ENCODE data around the gene ZNF253. TPM values are rescaled to one million over a fixed set of nuclear protein-coding genes. Genes with fewer than 3 reads are reported as not detected.
"Not testable (repeated sequence)": the region's sequence is repeated elsewhere in the genome, so short reads cannot be mapped to it uniquely, and the experiment has no call there.

The ZNF253 gene
- total RNA-seq, 2 experiments from 2014 or later: 11.9 to 12.1 TPM

DNA sequence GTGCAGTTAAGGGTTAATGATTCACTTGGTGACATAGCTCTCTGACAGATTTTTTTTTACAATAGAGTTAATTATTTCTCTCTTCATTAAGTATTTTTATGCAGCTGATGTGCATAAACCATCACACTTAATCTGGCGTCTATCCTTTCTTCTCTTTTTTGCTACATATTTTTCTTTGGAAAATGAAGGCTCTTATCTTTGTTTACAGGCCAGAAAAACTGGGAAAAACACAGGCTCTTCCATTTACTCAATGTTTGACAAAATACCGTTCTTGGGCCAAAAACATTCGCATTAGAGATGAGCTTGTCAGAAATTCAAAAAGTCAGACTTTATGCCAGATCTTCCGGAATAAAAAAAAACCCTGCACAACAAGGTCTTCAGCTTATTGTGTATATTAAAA is 12.0 kb downstream of the ZNF253 start:
- CTCF ChIA-PET: no interaction called here
- POLR2A ChIA-PET: no interaction called here

DNA sequence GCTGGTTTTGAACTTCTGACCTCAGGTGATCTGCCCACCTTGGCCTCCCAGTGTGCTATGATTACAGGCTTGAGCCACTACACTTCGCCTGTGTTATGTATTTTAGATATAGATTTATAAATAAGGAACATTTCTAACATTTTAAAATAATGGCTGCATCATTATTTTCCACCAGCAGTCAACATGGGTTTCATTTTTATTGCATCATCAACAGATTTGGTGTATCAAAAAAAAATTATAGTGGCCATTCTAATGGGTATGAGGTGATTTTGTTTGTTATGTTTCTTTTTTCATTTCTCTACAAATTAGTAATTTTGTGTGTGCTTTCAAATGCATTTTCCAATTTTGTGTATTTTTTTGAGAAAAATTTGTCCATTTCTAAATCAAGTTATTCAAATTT is 18.9 kb downstream of the ZNF253 start:
- ChIA-PET CTCF (no interaction called here), POLR2A (no interaction called here)

DNA sequence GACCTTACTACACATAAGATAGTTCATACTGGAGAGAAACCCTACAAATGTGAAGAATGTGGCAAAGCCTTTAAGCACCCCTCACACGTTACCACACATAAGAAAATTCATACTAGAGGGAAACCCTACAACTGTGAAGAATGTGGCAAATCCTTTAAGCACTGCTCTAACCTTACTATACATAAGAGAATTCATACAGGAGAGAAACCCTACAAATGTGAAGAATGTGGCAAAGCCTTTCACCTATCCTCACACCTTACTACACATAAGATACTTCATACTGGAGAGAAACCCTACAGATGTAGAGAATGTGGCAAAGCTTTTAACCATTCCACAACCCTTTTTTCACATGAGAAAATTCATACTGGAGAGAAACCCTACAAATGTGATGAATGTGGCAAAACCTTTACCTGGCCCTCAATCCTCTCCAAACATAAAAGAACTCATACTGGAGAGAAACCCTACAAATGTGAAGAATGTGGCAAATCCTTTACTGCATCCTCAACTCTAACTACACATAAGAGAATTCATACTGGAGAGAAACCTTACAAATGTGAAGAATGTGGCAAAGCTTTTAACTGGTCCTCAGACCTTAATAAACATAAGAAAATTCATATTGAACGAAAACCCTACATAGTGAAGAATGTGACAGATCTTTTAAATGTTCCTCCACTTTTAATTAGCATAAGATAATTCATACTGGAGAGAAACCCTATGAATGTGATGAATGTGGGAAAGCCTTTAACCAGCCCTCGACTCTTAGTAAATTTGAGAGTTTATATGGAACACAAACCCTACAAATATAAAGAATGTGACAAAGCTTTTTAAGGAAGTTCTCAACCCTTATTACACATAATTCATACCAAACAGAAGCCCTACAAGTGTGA is 26.6 kb downstream of the ZNF253 start:
- CTCF ChIA-PET, POLR2A ChIA-PET: not testable (repeated sequence)

DNA sequence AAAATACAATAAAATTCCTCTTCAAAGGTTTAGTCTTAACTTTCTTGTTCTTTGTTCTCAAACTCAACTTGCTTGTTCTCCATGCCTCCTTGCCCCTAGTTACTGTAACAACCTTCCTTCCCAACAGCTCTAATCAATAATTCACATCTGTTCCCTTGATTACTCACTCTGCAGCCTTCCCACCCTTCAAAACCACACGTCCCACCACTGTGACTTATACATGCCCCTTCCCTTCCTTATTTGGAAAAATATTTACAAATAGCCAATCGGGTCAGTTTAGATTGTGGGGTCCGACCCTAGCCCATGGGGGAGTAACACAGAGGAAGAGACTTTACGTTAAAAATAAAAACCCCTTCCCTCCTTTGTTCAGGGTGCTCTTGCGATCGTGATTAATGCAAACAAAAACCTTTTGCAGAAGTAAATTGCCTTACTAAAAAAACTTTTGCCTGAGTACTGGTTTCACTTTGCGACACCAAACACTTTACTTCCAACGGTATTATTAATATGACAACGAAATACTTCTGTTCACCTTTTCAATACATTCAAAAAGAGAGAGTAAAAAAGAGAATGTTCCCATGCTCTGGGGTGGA is 34.6 kb downstream of the ZNF253 start:
- CTCF ChIA-PET: no interaction called here
- POLR2A ChIA-PET: interaction anchor here (0.9 to 2.3 kb wide), 3 partner anchors 34 to 230 kb away, joined by 3 to 25 read pairs (median 7); partner anchors contain the start of genes ZNF253 and ZNF506

DNA sequence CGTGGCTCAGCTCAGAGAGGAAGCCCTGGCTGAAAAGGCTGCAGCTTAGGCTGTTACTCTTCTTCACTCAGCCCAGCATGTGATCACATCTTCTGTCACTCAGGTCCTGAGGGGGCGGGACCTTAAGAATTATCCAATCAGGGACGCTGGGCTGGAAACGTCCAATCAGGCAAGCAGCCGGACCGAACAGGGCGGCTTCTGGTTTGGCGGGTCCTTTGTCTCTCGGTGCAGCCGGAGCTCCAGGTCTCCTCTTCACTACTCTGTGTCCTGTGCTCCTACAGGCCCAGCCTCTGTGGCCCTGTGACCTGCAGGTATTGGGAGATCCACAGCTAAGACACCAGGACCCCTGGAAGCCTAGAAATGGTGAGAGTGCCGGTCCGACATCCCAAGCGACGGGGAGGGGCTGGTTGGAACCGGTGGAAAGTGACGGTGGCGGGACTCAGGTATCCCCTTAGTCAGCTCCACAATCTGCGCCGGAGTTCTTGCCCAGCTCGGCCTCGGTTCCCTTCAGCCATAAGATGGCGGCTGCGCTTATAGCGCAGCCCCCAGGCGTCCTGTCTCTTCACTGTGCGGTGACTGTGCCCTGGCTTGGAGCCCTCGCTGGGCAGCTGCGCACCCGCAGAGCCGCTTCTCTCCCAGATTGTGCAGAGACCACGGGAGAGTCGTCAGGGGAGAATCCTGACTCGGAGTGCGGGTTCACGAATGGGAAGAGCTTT is 35.2 kb downstream of the ZNF253 start, which contains the start of gene ZNF93:
TSS of gene ZNF93 (plus strand) at position 218 of the 716 bp plus-strand sequence. CDS start at position 361, 143 bp downstream.
- POLR2A ChIA-PET: interaction anchor here (0.7 to 2.3 kb wide), 6 partner anchors 35 to 237 kb away, joined by 3 to 25 read pairs (median 6); partner anchors contain the start of genes ATP13A1, ZNF253 and ZNF506
- CTCF ChIA-PET: no interaction called here

DNA sequence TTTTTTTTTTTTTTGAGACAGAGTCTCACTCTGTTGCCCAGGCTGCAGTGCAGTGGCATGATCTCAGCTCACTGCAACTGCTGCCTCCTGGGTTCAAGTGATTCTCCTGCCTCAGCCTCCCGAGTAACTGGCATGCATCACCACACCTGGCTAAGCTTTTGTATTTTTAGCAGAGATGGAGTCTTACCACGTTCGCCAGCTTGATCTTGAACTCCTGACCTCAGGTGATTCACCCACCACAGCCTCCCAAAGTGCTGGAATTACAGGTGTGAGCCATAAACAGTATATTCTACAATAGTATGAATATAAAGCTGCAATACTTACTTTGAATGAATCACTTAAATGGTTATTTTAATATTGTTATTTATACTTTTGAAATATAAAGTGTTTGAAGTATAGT is 41.9 kb downstream of the ZNF253 start:
- CTCF ChIA-PET: not testable (repeated sequence)
- POLR2A ChIA-PET: interaction anchor here (0.6 kb wide), 1 partner anchor 90 kb away, joined by 5 read pairs; no protein-coding TSS in a partner anchor

DNA sequence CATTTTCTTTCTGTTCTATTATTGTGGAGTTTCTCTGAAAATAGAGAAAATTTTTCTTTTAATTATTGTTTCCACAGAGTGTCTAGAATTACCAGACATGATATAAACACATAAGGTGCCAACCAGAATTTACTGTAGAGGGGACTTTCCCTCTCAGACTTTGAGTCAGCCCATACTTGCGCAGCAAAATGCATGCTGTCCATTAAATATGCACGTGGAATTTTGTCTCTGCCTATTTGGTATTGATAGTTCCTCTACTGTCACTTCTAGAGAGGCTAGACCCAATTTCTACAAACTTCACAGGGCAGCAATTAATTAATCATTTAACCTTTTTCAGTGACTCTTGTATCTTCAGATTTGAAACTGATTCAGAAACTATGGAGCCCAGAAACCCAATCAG is 44.0 kb downstream of the ZNF253 start:
- ChIA-PET POLR2A (no interaction called here), CTCF (no interaction called here)

DNA sequence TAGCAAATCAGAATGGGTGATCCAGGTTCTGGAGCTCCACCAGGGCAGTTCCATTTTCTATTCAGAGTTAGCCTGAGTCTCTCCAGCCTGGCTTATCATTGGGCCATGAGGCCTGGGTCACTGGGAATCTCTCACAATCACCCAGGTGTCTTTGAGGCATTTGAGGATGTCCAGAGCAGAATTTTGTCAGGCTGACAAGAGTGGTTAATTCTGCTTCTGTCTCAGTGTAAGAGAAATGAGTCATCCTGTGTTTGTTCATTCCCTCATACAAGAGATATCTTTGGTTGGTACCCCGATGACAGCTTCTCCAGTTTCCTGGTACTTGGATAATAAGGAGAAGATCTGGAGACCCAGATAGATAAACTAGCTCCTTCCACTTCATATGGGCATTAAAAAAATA is 45.5 kb downstream of the ZNF253 start:
- CTCF ChIA-PET: no interaction called here
- POLR2A ChIA-PET: no interaction called here

DNA sequence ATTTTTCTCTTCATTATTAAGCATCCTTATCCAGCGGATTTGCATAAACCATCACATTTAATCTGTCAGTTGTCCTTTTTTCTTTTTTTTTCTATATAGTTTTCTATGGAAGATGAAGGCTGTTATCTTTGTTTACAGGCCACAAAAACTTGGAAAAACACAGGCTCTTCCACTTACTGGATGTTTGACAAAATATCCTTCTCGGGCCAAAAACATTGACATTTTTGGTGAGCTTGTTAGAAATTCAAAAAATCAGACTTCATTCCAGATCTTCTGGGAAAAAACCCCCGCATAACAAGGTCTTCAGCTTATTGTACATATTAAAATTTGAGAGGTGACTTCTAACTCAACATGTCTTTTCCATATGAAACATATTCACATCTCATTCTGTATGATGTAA is 48.9 kb downstream of the ZNF253 start:
- CTCF ChIA-PET: no interaction called here
- POLR2A ChIA-PET: no interaction called here

DNA sequence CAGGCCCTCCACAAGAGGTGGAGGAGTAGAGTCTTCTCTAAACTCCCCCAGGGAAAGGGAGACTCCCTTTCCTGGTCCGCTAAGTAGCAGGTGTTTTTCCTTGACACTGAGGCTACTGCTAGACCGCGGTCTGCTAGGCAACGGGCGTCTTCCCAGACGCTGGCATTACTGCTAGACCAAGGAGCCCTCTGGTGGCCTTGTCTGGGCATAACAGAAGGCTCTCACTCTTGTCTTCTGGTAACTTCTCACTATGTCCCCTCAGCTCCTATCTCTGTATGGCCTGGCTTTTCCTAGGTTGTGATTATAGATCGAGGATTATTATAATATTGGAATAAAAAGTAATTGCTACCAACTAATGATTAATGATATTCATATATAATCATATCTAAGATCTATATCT is 64.7 kb downstream of the ZNF253 start:
- POLR2A ChIA-PET: interaction anchor here (0.6 kb wide), 1 partner anchor 390 kb away, joined by 4 read pairs; no protein-coding TSS in a partner anchor
- CTCF ChIA-PET: not testable (repeated sequence)

DNA sequence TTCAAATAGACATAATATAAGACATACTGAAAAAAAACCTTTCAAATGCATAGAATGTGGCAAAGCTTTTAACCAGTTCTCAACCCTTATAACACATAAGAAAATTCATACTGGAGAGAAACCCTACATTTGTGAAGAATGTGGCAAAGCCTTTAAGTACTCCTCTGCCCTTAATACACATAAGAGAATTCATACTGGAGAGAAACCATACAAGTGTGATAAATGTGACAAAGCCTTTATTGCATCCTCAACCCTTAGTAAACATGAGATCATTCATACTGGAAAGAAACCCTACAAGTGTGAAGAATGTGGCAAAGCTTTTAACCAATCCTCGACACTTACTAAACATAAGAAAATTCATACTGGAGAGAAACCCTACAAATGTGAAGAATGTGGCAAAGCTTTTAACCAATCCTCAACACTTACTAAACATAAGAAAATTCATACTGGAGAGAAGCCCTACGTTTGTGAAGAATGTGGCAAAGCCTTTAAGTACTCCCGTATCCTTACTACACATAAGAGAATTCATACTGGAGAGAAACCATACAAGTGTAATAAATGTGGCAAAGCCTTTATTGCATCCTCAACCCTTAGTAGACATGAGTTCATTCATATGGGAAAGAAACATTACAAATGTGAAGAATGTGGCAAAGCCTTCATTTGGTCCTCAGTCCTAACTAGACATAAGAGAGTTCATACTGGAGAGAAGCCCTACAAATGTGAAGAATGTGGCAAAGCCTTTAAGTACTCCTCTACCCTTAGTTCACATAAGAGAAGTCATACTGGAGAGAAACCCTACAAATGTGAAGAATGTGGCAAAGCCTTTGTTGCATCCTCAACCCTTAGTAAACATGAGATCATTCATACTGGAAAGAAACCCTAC is 68.0 kb downstream of the ZNF253 start:
- CTCF ChIA-PET: not testable (repeated sequence)
- POLR2A ChIA-PET: interaction anchor here (0.6 kb wide), 1 partner anchor 116 kb away, joined by 4 read pairs; no protein-coding TSS in a partner anchor

DNA sequence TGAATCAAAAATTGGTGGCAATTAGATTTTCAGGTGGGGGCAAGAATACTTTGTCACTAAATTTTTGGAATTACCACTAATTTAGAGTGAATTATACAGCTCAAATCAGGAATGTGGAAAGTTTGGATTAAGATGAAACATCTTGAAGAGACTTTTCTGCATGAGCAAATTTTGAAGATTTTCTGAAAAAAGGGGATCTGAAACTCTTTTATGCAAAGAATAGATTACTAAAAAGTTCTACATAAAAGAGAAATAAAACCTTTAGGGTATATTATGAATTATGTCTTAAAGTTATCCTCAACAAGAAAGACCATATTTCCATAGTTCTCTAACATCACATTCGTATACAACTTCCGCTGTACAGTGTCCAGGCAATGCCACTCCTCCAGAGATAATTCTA is 71.7 kb downstream of the ZNF253 start:
- CTCF ChIA-PET: no interaction called here
- POLR2A ChIA-PET: no interaction called here

DNA sequence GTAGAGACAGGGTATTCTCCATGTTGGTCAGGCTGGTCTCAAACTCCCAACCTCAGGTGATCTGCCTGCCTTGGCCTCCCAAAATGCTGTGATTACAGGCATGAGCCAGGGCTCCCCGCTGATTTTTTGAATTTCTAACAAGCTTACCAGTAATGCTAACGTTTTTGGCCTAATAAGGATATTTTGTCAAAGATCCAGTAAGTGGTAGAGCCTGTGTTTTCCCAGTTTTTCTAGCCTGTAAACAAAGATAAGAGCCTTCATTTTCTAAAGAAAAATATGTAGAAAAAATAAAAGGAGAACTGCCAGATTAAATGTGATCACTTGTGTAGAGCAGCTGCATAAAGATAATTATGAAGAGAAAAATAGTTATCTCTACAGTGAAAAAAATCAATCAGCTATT is 72.8 kb downstream of the ZNF253 start:
- POLR2A ChIA-PET: interaction anchor here (0.6 kb wide), 1 partner anchor 140 kb away, joined by 9 read pairs; no protein-coding TSS in a partner anchor
- CTCF ChIA-PET: no interaction called here

DNA sequence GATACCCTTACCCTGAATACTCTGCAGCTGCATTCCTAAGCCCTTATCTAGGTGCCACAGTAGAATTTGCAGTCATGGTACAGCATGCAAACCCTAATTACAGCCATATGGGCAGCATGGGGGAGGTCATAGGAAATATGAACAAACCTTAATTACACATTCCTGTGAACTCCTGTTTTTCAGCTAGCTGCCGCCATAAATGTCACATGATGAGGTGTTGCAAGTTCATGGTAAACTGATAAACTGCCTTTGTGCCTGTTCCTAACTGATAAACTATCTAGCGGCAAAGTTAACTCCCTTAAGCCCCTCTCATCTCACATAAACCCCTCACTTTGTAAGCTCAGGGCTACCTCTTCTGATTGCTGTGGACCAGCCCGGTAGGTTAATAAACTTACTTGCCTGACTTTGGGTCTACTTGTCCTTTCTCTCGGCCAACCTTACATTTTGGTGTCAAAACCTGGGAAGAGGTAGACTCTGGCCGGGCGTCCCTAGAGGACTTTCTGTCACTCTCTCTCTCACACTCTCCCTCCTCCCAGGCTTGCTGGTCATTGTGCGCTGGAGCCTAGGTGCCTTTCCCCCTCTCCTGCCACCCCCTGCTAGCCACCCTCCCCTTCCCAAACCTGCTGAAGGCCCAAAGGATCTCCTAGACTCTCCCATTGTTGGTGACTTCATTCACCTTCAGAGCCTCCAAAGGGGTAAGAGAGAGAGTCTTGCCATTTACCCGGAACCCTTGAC is 78.3 kb downstream of the ZNF253 start:
- ChIA-PET CTCF (interaction anchor here (0.6 kb wide), 1 partner anchor 265 kb away, joined by 3 read pairs; no protein-coding TSS in a partner anchor), POLR2A (no interaction called here)

Other genes starting within 250 kb of the ZNF253 start
- gene PBX4, start 247.2 kb upstream of the ZNF253 start, total RNA-seq: 10 to 100 TPM; 13.6 to 14.9 TPM
- gene LPAR2, start 237.7 kb upstream of the ZNF253 start, total RNA-seq: 10 to 100 TPM; 24.9 to 25.5 TPM
- gene GMIP, start 222.2 kb upstream of the ZNF253 start, total RNA-seq: 10 to 100 TPM; 58.1 to 60.9 TPM
- gene ATP13A1, start 202.2 kb upstream of the ZNF253 start, total RNA-seq: 10 to 100 TPM; 88.6 to 96.1 TPM
- 10 to 100 TPM; 63.9 to 65.7 TPM for gene ZNF101, start 197.0 kb upstream of the ZNF253 start, total RNA-seq
- gene ZNF14, start 132.8 kb upstream of the ZNF253 start, total RNA-seq: 1 to 10 TPM; 5.6 to 5.7 TPM
- 10 to 100 TPM; 21.7 to 25.2 TPM for gene ZNF506, start 44.1 kb upstream of the ZNF253 start, total RNA-seq
- 1 to 10 TPM; 8.7 to 9.3 TPM for gene ZNF93, start 35.1 kb downstream of the ZNF253 start, total RNA-seq
- 10 to 100 TPM in 1 of 2 experiments, 1 to 10 TPM in 1; 10.0 to 10.2 TPM for gene ZNF682, start 173.6 kb downstream of the ZNF253 start, total RNA-seq
- gene ZNF90, start 212.1 kb downstream of the ZNF253 start, total RNA-seq: 10 to 100 TPM; 16.7 to 17.0 TPM

All from activated CD8-positive, alpha-beta memory T cell treated with anti-CD3 and anti-CD28 coated beads for 36 hours (primary cell).